CD14-positive monocyte (primary cell): ENCODE measurements around the gene JARID2. TPM values are rescaled to one million over a fixed set of nuclear protein-coding genes. Genes with fewer than 3 reads are reported as not detected.

Source experiments
- DNase-seq, 3 donors: peaks; one replicate each; pipeline ENCODE4 v3.0.0-alpha.2; 2011 to 2022
- H2AFZ ChIP-seq: 2 replicates; pipeline ENCODE4 v1.6.0; 2012; ENCODE audit warnings: mild to moderate bottlenecking, low read depth, low read length, inconsistent platforms; ENCODE audit not compliant: insufficient read depth, poor library complexity, severe bottlenecking
- H3K27ac ChIP-seq, 2 donors: 1 replicate in 1 of 2; 2 replicates in 1 of 2; pipeline ENCODE4 v1.5.1; 2012 to 2013; ENCODE audit warnings: low read length in 2 of 2, control low read depth in 1 of 2, inconsistent platforms in 1 of 2, low read depth in 1 of 2, mild to moderate bottlenecking in 1 of 2
- H3K27me3 ChIP-seq, 2 donors: one replicate each; pipeline versions ENCODE4 v1.6.0 to v1.6.1; 2011 to 2013; ENCODE audit warnings: low read length in 2 of 2; ENCODE audit not compliant: control insufficient read depth in 2 of 2, insufficient read depth in 2 of 2
- H3K36me3 ChIP-seq, 2 donors: replicated peaks in 1 of 2; 1 replicate in 1 of 2; 2 replicates in 1 of 2; pipeline versions ENCODE4 v1.5.1 to v1.6.1; 2012 to 2013; ENCODE audit warnings: low read length in 2 of 2, control low read depth in 1 of 2, inconsistent platforms in 1 of 2, mild to moderate bottlenecking in 1 of 2; ENCODE audit not compliant: insufficient read depth in 2 of 2, control insufficient read depth in 1 of 2
- H3K4me1 ChIP-seq, 2 donors: 1 replicate in 1 of 2; 2 replicates in 1 of 2; pipeline versions ENCODE4 v1.5.1 to v1.6.1; 2012 to 2013; ENCODE audit warnings: low read length in 2 of 2, control low read depth in 1 of 2, inconsistent platforms in 1 of 2, mild to moderate bottlenecking in 1 of 2, moderate library complexity in 1 of 2; ENCODE audit not compliant: insufficient read depth in 2 of 2, control insufficient read depth in 1 of 2
- H3K4me2 ChIP-seq: replicated peaks from 2 replicates; pipeline ENCODE3; 2012; ENCODE audit warnings: low read length, moderate library complexity, mild to moderate bottlenecking; ENCODE audit not compliant: poor library complexity, severe bottlenecking; ENCODE audit errors: extremely low read depth
- H3K4me3 ChIP-seq, 3 experiments: fragments of 200-600 bp in 1 of 3; sonication (generic) in 1 of 3; replicated peaks in 1 of 3; 1 replicate in 2 of 3; 2 replicates in 1 of 3; pipeline ENCODE4 v1.5.1; 2011 to 2013; ENCODE audit warnings: low read length in 3 of 3, mild to moderate bottlenecking in 3 of 3, control low read depth in 2 of 3, low read depth in 2 of 3, inconsistent platforms in 1 of 3, moderate library complexity in 1 of 3
- H3K79me2 ChIP-seq: 2 replicates; pipeline ENCODE4 v1.6.0; 2012; ENCODE audit warnings: mild to moderate bottlenecking, control low read depth, inconsistent platforms, low read length, moderate library complexity; ENCODE audit not compliant: insufficient read depth
- H3K9ac ChIP-seq: 2 replicates; pipeline ENCODE4 v1.6.0; 2017; ENCODE audit warnings: low read length, mild to moderate bottlenecking; ENCODE audit not compliant: insufficient read depth, poor library complexity, severe bottlenecking
- H3K9me3 ChIP-seq, 2 donors: replicated peaks in 1 of 2; 1 replicate in 1 of 2; 2 replicates in 1 of 2; pipeline versions ENCODE4 v1.5.1 to v1.6.1; 2012 to 2013; ENCODE audit warnings: low read length in 2 of 2, control low read depth in 1 of 2; ENCODE audit not compliant: control insufficient read depth in 1 of 2, insufficient read depth in 1 of 2
- H4K20me1 ChIP-seq: 2 replicates; pipeline ENCODE4 v1.6.0; 2012; ENCODE audit warnings: mild to moderate bottlenecking, low read length, control low read depth, moderate library complexity; ENCODE audit not compliant: insufficient read depth
- H3K27ac Mint-ChIP-seq, 7 donors: one replicate each; pipeline ENCODE4 v1.8.0; 2020; ENCODE audit warnings: mild to moderate bottlenecking in 7 of 7, mixed read lengths in 7 of 7, moderate library complexity in 6 of 7, inconsistent platforms in 2 of 7
- H3K27me3 Mint-ChIP-seq, 3 donors: one replicate each; pipeline ENCODE4 v1.8.0; 2021 to 2022; ENCODE audit warnings: low read depth in 3 of 3, mild to moderate bottlenecking in 3 of 3, mixed read lengths in 3 of 3, moderate library complexity in 3 of 3, inconsistent platforms in 1 of 3
- H3K36me3 Mint-ChIP-seq, 2 donors: one replicate each; pipeline ENCODE4 v1.8.0; 2020; ENCODE audit warnings: mixed read lengths in 2 of 2, inconsistent platforms in 1 of 2, mild to moderate bottlenecking in 1 of 2
- H3K4me1 Mint-ChIP-seq: one replicate; pipeline ENCODE4 v1.8.0; 2020; ENCODE audit warnings: mild to moderate bottlenecking, mixed read lengths
- H3K4me3 Mint-ChIP-seq, 2 donors: one replicate each; pipeline ENCODE4 v1.8.0; 2020; ENCODE audit warnings: mild to moderate bottlenecking in 2 of 2, mixed read lengths in 2 of 2, moderate library complexity in 1 of 2
- H3K9me3 Mint-ChIP-seq, 7 donors: one replicate each; pipeline ENCODE4 v1.8.0; 2020 to 2022; ENCODE audit warnings: mixed read lengths in 7 of 7, mild to moderate bottlenecking in 6 of 7, moderate library complexity in 6 of 7, inconsistent platforms in 2 of 7
- CTCF ChIP-seq: fragments of 200-600 bp; IDR thresholded peaks from one replicate; pipeline ENCODE4 v1.8.0; 2022; ENCODE audit warnings: antibody characterized with exemption, mild to moderate bottlenecking
- WGBS: methylation state at CpG from one replicate; pipeline ENCODE4 v1.1.5; 2013; ENCODE audit warnings: missing lambda C conversion rate; ENCODE audit not compliant: insufficient coverage; 5-methylcytosine and 5-hydroxymethylcytosine counted together
- intact Hi-C, 2 donors: fragments of 100-400 bp; cut with micrococcal nuclease; formaldehyde crosslinking; loops; one replicate each; pipeline versions ENCODE4 v1.15.0 to v1.15.1; 2023
- polyA plus RNA-seq, 3 donors: library from polyadenylated mRNA; depleted of rRNA in 1 of 3; unstranded in 2 of 3; stranded (reverse) in 1 of 3; fragments of 300-500 nt in 2 of 3; fragments of >200 nt in 1 of 3; fragmentation: Illumina TruSeq in 2 of 3; gene quantifications; 1 replicate in 2 of 3; 2 replicates in 1 of 3; pipeline ENCODE4 v1.2.3, GENCODE V29; 2012 to 2021

JARID2 gene
- polyA plus RNA-seq, 3 donors: 6.8 to 17.5 (median 12.5) TPM

- no peak overlapping the region for H2AFZ ChIP-seq
- peaks cover 0 to 2% (median 0%) of the 10 kb centered on the region in 3 donors for H3K27me3 Mint-ChIP-seq
- peaks cover 48% of the 10 kb centered on the region for H4K20me1 ChIP-seq
- WGBS: 96% methylated on average over 13 of the region's 23 CpGs
- H3K9ac ChIP-seq: no peak overlapping the region
- H3K4me3 ChIP-seq: no peak overlapping the region
- DNase-seq: no peak
- TF ChIP-seq CTCF: no peak
- no peaks in the 10 kb centered on the region for H3K79me2 ChIP-seq
- peaks cover 69 to 91% of the 10 kb centered on the region in 2 donors for H3K36me3 ChIP-seq
- no peaks in the 10 kb centered on the region for H3K27me3 ChIP-seq
- peaks cover 0 to 8% of the 10 kb centered on the region in 2 donors for H3K4me1 ChIP-seq
- no peak overlapping the region for H3K4me2 ChIP-seq
- peak overlapping the region in 1 of 2 donors; percentile 57 for H3K27ac ChIP-seq
- H3K36me3 Mint-ChIP-seq: peaks cover 74 to 87% of the 10 kb centered on the region in 2 donors
- H3K9me3 ChIP-seq: no peaks in the 10 kb centered on the region
- peak overlapping the region in 5 of 7 donors; percentile 6 to 82 (median 63) for H3K27ac Mint-ChIP-seq
- no peak overlapping the region for H3K4me3 Mint-ChIP-seq
- peaks cover 13% of the 10 kb centered on the region for H3K4me1 Mint-ChIP-seq
- intact Hi-C loops: no loop called here
- peaks cover 0 to 4% (median 2%) of the 10 kb centered on the region in 7 donors for H3K9me3 Mint-ChIP-seq
Measured at GRCh38 chr6:15523679-15524630, 278.1 kb downstream of the JARID2 start.

GRCh38 chr6:15524861-15525401 lies 279.1 kb downstream of the JARID2 start:
- Histone ChIP-seq H3K27ac (no peak overlapping the region), H3K79me2 (no peaks in the 10 kb centered on the region), H4K20me1 (peaks cover 38% of the 10 kb centered on the region), H3K4me1 (peaks cover 0 to 8% of the 10 kb centered on the region in 2 donors), H3K9ac (no peak overlapping the region), H3K4me2 (no peak overlapping the region), H3K27me3 (no peaks in the 10 kb centered on the region), H2AFZ (no peak overlapping the region), H3K4me3 (no peak overlapping the region), H3K36me3 (peaks cover 59 to 91% of the 10 kb centered on the region in 2 donors), H3K9me3 (no peaks in the 10 kb centered on the region)
- H3K36me3 Mint-ChIP-seq: peaks cover 72 to 85% of the 10 kb centered on the region in 2 donors
- no peak for DNase-seq
- peaks cover 0 to 4% (median 2%) of the 10 kb centered on the region in 7 donors for H3K9me3 Mint-ChIP-seq
- 95% methylated on average over 12 of the region's 14 CpGs for WGBS
- H3K27ac Mint-ChIP-seq: peak overlapping the region in 1 of 7 donors; percentile 59
- H3K4me3 Mint-ChIP-seq: no peak overlapping the region
- H3K4me1 Mint-ChIP-seq: peaks cover 13% of the 10 kb centered on the region
- TF ChIP-seq CTCF: no peak
- H3K27me3 Mint-ChIP-seq: peaks cover 0 to 2% (median 0%) of the 10 kb centered on the region in 3 donors
- intact Hi-C loops: no loop called here
